Stomach smooth muscle (tissue), 2 donors: ENCODE measurements around the gene OBSL1.

ENCODE experiments used
- H3K27ac ChIP-seq: one replicate; pipeline ENCODE4 v1.7.0; 2013; ENCODE audit warnings: mild to moderate bottlenecking, low read length, inconsistent platforms
- H3K27me3 ChIP-seq, 2 donors: one replicate each; pipeline ENCODE4 v1.7.0; 2013; ENCODE audit warnings: low read length in 2 of 2; ENCODE audit not compliant: insufficient read depth in 2 of 2, control insufficient read depth in 1 of 2
- H3K36me3 ChIP-seq, 2 donors: one replicate each; pipeline ENCODE4 v1.7.0; 2013; ENCODE audit warnings: low read length in 2 of 2; ENCODE audit not compliant: control insufficient read depth in 2 of 2, insufficient read depth in 2 of 2
- H3K4me1 ChIP-seq: one replicate; pipeline ENCODE4 v1.7.0; 2013; ENCODE audit warnings: low read length; ENCODE audit not compliant: control insufficient read depth, insufficient read depth
- H3K4me3 ChIP-seq, 2 donors: one replicate each; pipeline ENCODE4 v1.7.0; 2013; ENCODE audit warnings: low read length in 2 of 2
- H3K9ac ChIP-seq, 2 donors: one replicate each; pipeline ENCODE4 v1.7.0; 2013; ENCODE audit warnings: low read length in 2 of 2, mild to moderate bottlenecking in 1 of 2
- H3K9me3 ChIP-seq, 2 donors: one replicate each; pipeline ENCODE4 v1.7.0; 2013; ENCODE audit warnings: low read length in 2 of 2; ENCODE audit not compliant: control insufficient read depth in 2 of 2
- donor health status: healthy.
- donor health status: Pancreatic carcinoma.

The OBSL1 gene

DNA sequence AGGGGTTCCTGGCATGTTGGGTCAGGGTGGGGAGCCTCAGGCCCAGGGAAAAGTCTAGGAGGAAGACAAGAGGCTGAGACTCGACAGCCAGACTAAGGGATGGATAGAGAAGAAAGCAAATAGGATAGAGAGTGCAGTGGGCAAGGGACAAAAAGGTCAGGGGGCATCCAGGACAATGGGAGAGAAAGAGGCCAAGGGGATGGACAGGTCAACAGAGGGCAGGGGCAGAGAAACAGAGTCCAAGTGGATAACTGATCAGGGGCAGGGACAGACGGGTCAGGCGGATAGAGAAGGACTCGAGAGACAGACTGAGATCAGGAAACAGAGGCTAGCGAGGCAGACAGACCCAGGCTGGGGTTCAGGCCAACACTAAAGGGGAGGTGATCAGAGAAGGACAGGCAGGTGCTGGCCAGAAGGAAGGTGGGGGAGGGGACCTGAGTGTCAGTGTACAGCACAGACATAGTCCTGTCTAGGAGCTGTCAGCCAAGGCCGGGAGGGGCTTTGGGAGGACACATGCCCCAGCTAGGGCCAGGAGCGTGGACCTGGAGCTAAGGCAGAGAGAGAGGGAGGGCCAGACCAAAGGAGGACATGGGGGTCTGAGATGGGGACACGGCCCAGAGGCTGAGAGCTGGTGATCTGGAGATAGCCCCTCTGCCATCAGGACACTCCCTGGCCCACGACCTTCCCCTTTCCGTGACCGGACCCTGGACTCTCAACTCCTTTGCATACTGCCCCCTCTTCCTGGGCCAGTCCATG is 44.8 kb downstream of the OBSL1 start:
- H3K36me3 ChIP-seq, result no peaks in the 10 kb centered on the region
- no peak overlapping the region for H3K27ac ChIP-seq
- H3K4me1 ChIP-seq, result peaks cover 33% of the 10 kb centered on the region
- peaks cover 8 to 17% of the 10 kb centered on the region in 2 donors for H3K27me3 ChIP-seq
- H3K4me3 ChIP-seq, result no peak overlapping the region
- H3K9me3 ChIP-seq, result no peaks in the 10 kb centered on the region
- H3K9ac ChIP-seq, result no peak overlapping the region

- no peak overlapping the region for H3K27ac ChIP-seq
- H3K9me3 ChIP-seq, result no peaks in the 10 kb centered on the region
- peaks cover 8 to 17% of the 10 kb centered on the region in 2 donors for H3K27me3 ChIP-seq
- no peak overlapping the region for H3K4me3 ChIP-seq
- peaks cover 35% of the 10 kb centered on the region for H3K4me1 ChIP-seq
- no peaks in the 10 kb centered on the region for H3K36me3 ChIP-seq
- no peak overlapping the region for H3K9ac ChIP-seq
These were observed 45.7 kb downstream of the OBSL1 start for GRCh38 chr2:219525533-219526232.

GRCh38 chr2:219524817-219525216 is 46.5 kb downstream of the OBSL1 start:
- no peaks in the 10 kb centered on the region for H3K36me3 ChIP-seq
- no peak overlapping the region for H3K27ac ChIP-seq
- peaks cover 8 to 17% of the 10 kb centered on the region in 2 donors for H3K27me3 ChIP-seq
- H3K9me3 ChIP-seq, result no peaks in the 10 kb centered on the region
- no peak overlapping the region for H3K9ac ChIP-seq
- peaks cover 30% of the 10 kb centered on the region for H3K4me1 ChIP-seq
- no peak overlapping the region for H3K4me3 ChIP-seq

DNA sequence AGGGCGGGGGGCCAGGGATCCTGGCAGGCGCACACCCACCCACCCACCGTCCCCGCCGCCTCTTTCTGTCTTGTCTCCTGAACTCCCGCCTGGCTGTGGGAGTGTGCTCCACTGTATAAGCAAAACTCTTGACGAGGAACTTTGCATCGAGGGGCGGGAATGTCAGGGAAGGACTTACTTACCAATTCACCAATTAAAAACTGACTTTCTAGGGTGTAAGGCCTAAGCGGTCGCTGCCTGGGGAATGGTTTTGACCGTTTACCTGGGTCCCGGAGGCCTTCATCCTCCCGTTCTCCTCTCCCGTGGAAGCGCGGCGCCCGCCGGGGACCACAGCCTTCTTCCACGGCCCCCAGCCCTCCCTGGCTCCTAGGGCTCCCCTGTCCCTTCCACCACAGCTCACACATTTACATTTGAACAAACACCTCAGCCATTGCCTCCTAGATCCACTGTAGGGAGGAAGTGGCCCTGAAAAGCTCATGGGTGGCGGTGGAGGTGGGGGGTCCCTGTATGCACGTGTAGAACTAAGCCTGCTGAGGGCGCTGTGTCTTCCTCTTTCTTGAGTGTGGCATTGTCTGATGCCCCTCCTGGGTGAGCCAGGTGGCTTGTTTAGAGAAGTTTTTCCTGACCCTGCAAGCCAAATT is 48.2 kb downstream of the OBSL1 start:
- Histone ChIP-seq H3K36me3 (no peaks in the 10 kb centered on the region), H3K27ac (peak overlapping the region; percentile 24), H3K9me3 (no peaks in the 10 kb centered on the region), H3K9ac (peak overlapping the region; percentile 21 to 46), H3K4me1 (peaks cover 27% of the 10 kb centered on the region), H3K27me3 (peaks cover 3 to 11% of the 10 kb centered on the region in 2 donors), H3K4me3 (peak overlapping the region; percentile 3 to 62)

DNA sequence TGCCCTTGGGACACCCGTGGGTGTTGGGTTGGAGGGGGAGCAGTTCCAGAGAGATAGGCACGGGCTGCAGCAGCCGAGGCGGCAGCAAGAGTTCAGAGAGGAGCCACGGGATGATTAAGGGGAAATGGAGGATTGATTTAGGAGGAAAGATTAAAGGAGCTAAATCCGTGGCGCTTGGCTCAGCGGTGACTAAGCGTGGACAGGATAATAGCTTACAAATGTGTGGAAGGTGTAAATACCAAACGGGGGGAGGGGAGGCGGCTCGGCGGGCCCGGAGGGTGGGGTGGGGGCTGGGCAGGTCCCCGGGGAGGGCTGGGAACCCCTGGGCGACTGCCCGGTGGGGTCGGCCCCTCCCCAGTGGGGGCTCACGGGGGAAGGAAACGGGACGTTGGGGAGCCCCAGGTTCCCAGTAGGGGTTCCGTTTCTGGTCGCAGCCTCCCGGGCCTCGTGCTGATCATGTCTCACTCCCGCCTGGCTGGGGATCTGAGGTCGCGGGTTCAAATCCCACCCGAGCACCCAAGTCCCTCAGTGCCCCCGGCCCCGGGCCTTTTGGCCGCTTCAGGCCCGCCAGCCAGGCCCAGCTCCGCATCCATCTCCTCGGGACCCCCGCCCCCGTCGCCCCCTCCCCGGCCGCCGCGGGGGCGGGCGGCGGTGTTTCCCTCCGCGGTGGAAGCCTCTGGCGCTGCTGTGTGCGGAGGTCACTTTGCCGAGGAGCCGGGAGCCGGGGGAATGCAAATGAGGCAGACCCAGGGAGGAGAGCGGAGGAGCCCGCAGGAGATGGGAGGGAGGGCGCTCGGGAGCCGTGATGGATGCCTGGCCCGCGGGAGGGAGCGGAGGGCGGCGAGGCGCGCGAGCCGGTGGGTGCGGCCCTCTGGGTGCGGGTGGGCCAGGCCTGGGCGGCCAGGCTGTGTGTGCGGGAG is 49.0 kb downstream of the OBSL1 start:
- Histone ChIP-seq H3K9me3 (no peaks in the 10 kb centered on the region), H3K36me3 (no peaks in the 10 kb centered on the region), H3K4me1 (peaks cover 27% of the 10 kb centered on the region), H3K27me3 (peaks cover 3 to 9% of the 10 kb centered on the region in 2 donors), H3K4me3 (peak overlapping the region; percentile 34 to 62), H3K9ac (peak overlapping the region in 1 of 2 donors; percentile 46), H3K27ac (peak overlapping the region; percentile 66)

- no peaks in the 10 kb centered on the region for H3K36me3 ChIP-seq
- peak overlapping the region; percentile 66 for H3K27ac ChIP-seq
- no peak overlapping the region for H3K9ac ChIP-seq
- peaks cover 22% of the 10 kb centered on the region for H3K4me1 ChIP-seq
- no peaks in the 10 kb centered on the region for H3K9me3 ChIP-seq
- H3K27me3 ChIP-seq, result peaks cover 6% of the 10 kb centered on the region in 2 donors
- H3K4me3 ChIP-seq, result no peak overlapping the region
These were observed 50.1 kb downstream of the OBSL1 start for GRCh38 chr2:219521066-219521880.

GRCh38 chr2:219520079-219520478 is 51.3 kb downstream of the OBSL1 start:
- Histone ChIP-seq H3K9me3 (no peaks in the 10 kb centered on the region), H3K4me1 (peaks cover 22% of the 10 kb centered on the region), H3K27me3 (peaks cover 6 to 8% of the 10 kb centered on the region in 2 donors), H3K4me3 (no peak overlapping the region), H3K36me3 (no peaks in the 10 kb centered on the region), H3K9ac (no peak overlapping the region), H3K27ac (no peak overlapping the region)

GRCh38 chr2:219519526-219519916 is 51.8 kb downstream of the OBSL1 start:
- no peak overlapping the region for H3K9ac ChIP-seq
- H3K9me3 ChIP-seq, result no peaks in the 10 kb centered on the region
- H3K4me1 ChIP-seq, result peaks cover 22% of the 10 kb centered on the region
- no peak overlapping the region for H3K4me3 ChIP-seq
- no peaks in the 10 kb centered on the region for H3K36me3 ChIP-seq
- peaks cover 8 to 11% of the 10 kb centered on the region in 2 donors for H3K27me3 ChIP-seq
- H3K27ac ChIP-seq, result no peak overlapping the region

GRCh38 chr2:219517954-219518778 is 53.2 kb downstream of the OBSL1 start:
- Histone ChIP-seq H3K4me1 (peaks cover 20% of the 10 kb centered on the region), H3K27me3 (peaks cover 4 to 13% of the 10 kb centered on the region in 2 donors), H3K4me3 (no peak overlapping the region), H3K9ac (no peak overlapping the region), H3K9me3 (no peaks in the 10 kb centered on the region), H3K27ac (no peak overlapping the region), H3K36me3 (no peaks in the 10 kb centered on the region)
